K562 (cell line): ENCODE results near the gene FAR2. TPM values are rescaled to one million over a fixed set of nuclear protein-coding genes. Genes with fewer than 3 reads are reported as not detected.

Source experiments
- ATAC-seq: fragments of 200-7000 bp; cut with Tn5 transposase; 3 replicates; pipeline ENCODE4 v1.9.1; 2020; ENCODE audit warnings: moderate library complexity
- BruUV-seq: library from RNA; stranded (reverse); fragments of 400-500 nt; replicated peaks from 2 replicates; lab custom pipeline; 2021; lab: Mats Ljungman, UMichigan
- CTCF ChIA-PET: fragments of 300-600 bp; formaldehyde crosslinking; extraction: SDS; loops from one replicate; lab custom pipeline; 2021; ENCODE audit warnings: low intra/inter-chr PET ratio; lab: Yijun Ruan, JAX
- POLR2A ChIA-PET: fragments of 300-600, 350-650 bp; sonication (Branson Sonifier 250); formaldehyde crosslinking; extraction: SDS; loops from one replicate; lab custom pipeline; 2021; ENCODE audit warnings: antibody characterized with exemption, inconsistent platforms; lab: Yijun Ruan, JAX
- DNase-seq, 4 experiments: peaks; one replicate each; pipeline versions ENCODE4 v3.0.0 to v3.0.0-alpha.2; 2011 to 2018; ENCODE audit warnings: low spot score in 3 of 4, mixed read lengths in 3 of 4; ENCODE audit errors: extremely low read depth in 1 of 4
- FAIRE-seq: peaks from 2 replicates; lab custom pipeline; 2011; peaks lifted over from hg19 to GRCh38; lab: Jason Lieb, UNC
- H2AFZ ChIP-seq: 2 replicates; pipeline ENCODE4 v1.6.0; 2011; ENCODE audit warnings: low read depth, low read length, control low read depth, inconsistent platforms
- H3K27ac ChIP-seq: fragments of 200-600 bp; 3 replicates; pipeline ENCODE4 v1.8.0; 2011; ENCODE audit warnings: low read depth, mild to moderate bottlenecking, control low read depth, inconsistent platforms, low read length, moderate library complexity, mixed read lengths; ENCODE audit errors: extremely low read depth
- H3K27me3 ChIP-seq, 2 experiments: fragments of 300-600 bp in 1 of 2; 2 replicates in 1 of 2; 3 replicates in 1 of 2; pipeline versions ENCODE4 v1.6.0 to v1.8.0; 2011; ENCODE audit warnings: inconsistent platforms in 2 of 2, low read length in 2 of 2, mild to moderate bottlenecking in 1 of 2, mixed read lengths in 1 of 2, moderate library complexity in 1 of 2; ENCODE audit not compliant: control insufficient read depth in 2 of 2, insufficient read depth in 2 of 2
- H3K36me3 ChIP-seq: fragments of 300-600 bp; 3 replicates; pipeline ENCODE4 v1.8.0; 2011; ENCODE audit warnings: mild to moderate bottlenecking, low read length, inconsistent platforms; ENCODE audit not compliant: control insufficient read depth, insufficient read depth
- H3K4me1 ChIP-seq, 2 experiments: fragments of 200-600 bp in 1 of 2; replicated peaks in 1 of 2; 2 replicates in 1 of 2; 3 replicates in 1 of 2; pipeline versions ENCODE4 v1.5.1 to v1.8.0; 2011; ENCODE audit warnings: inconsistent platforms in 2 of 2, low read length in 2 of 2, mild to moderate bottlenecking in 1 of 2, mixed read lengths in 1 of 2, moderate library complexity in 1 of 2; ENCODE audit not compliant: control insufficient read depth in 2 of 2, insufficient read depth in 2 of 2
- H3K4me2 ChIP-seq: 2 replicates; pipeline ENCODE4 v1.6.1; 2011; ENCODE audit warnings: low read length, control low read depth, inconsistent platforms, mixed read lengths; ENCODE audit not compliant: insufficient read depth
- H3K4me3 ChIP-seq: fragments of 200-600 bp; sonication (generic), shearing (Covaris generic); 2 replicates; pipeline ENCODE4 v1.5.1; 2016; ENCODE audit warnings: control low read depth, inconsistent platforms
- H3K79me2 ChIP-seq: fragments of 200-600 bp; 3 replicates; pipeline ENCODE4 v1.8.0; 2011; ENCODE audit warnings: low read length, inconsistent platforms; ENCODE audit not compliant: control insufficient read depth, insufficient read depth
- H3K9ac ChIP-seq, 2 experiments: 2 replicates each; pipeline versions ENCODE4 v1.6.0 to v1.6.1; 2011; ENCODE audit warnings: low read depth in 2 of 2, low read length in 2 of 2, control low read depth in 1 of 2, inconsistent platforms in 1 of 2, mild to moderate bottlenecking in 1 of 2, mixed read lengths in 1 of 2; ENCODE audit not compliant: insufficient read depth in 1 of 2
- H3K9me1 ChIP-seq: one replicate; pipeline ENCODE4 v1.6.0; 2011; ENCODE audit warnings: inconsistent platforms, mild to moderate bottlenecking, low read length, moderate library complexity; ENCODE audit not compliant: control insufficient read depth, insufficient read depth
- H3K9me3 ChIP-seq: replicated peaks from 2 replicates; pipeline ENCODE4 v1.5.1; 2011; ENCODE audit warnings: low read depth, low read length, inconsistent platforms; ENCODE audit not compliant: control insufficient read depth, insufficient read depth
- H4K20me1 ChIP-seq: replicated peaks from 2 replicates; pipeline ENCODE4 v1.6.1; 2011; ENCODE audit warnings: low read length, inconsistent platforms, mixed read lengths; ENCODE audit not compliant: control insufficient read depth, insufficient read depth
- E2F6 ChIP-seq, 2 experiments: IDR thresholded peaks; 2 replicates each; pipeline ENCODE4 v1.6.1; 2011; ENCODE audit warnings: borderline replicate concordance in 1 of 2, control low read depth in 1 of 2, low read depth in 1 of 2, low read length in 1 of 2, mild to moderate bottlenecking in 1 of 2, mixed read lengths in 1 of 2, moderate library complexity in 1 of 2; ENCODE audit not compliant: insufficient read depth in 1 of 2, insufficient read length in 1 of 2, poor library complexity in 1 of 2, severe bottlenecking in 1 of 2; ENCODE audit errors: extremely low read depth in 1 of 2
- ZNF780A ChIP-seq: fragments of 250-450 bp; sonication (Bioruptor Pico); IDR thresholded peaks from 2 replicates; pipeline ENCODE4 v1.5.0; 2021; ENCODE audit warnings: mild to moderate bottlenecking
- WGBS: fragments of 100-300 bp; shearing (Covaris generic); methylation state at CpG from one replicate; pipeline ENCODE4 v1.1.6; 2016; ENCODE audit warnings: low coverage, mixed read lengths; ENCODE audit not compliant: insufficient coverage; ENCODE audit errors: missing lambda C conversion rate; 5-methylcytosine and 5-hydroxymethylcytosine counted together
- in situ Hi-C: fragments of 300-500 bp; cut with MboI; formaldehyde crosslinking; loops from 4 replicates; pipeline ENCODE4 v1.15.0; 2018; ENCODE audit warnings: inconsistent platforms, mixed read lengths
- intact Hi-C: fragments of 100-400 bp; cut with micrococcal nuclease; formaldehyde crosslinking; loops from 2 replicates; pipeline ENCODE4 v1.14.2; 2022
- polyA plus RNA-seq, 8 experiments: library from polyadenylated mRNA; depleted of rRNA in 4 of 8; stranded (reverse) in 5 of 8; unstranded in 3 of 8; fragments of >200 nt; fragmentation: Nextera tagmentation in 2 of 8; fragmentation: Illumina TruSeq in 1 of 8; extraction: Ambion mirVana in 2 of 8; extraction: Trizol in 1 of 8; gene quantifications; 2 replicates each; pipeline versions ENCODE4 v1.2.1 to v1.2.3, GENCODE V29; 2011 to 2014; ENCODE audit warnings: inconsistent platforms in 1 of 8, missing spikeins in 1 of 8
- total RNA-seq, 7 experiments: library from RNA; depleted of rRNA in 6 of 7; stranded (reverse); fragments of >200 nt in 6 of 7; fragmentation: Illumina TruSeq in 2 of 7; extraction: Trizol in 2 of 7; gene quantifications; 2 replicates each; pipeline versions ENCODE4 v1.2.1 to v1.2.3, GENCODE V29; 2011 to 2021; ENCODE audit warnings: low replicate concordance in 1 of 7

The FAR2 gene
- total and polyA plus RNA-seq, 9 of the 15 experiments (the other 6 are each of a cell fraction or from before 2014, with no cell fraction given): 5.0 to 13.4 (median 8.5) TPM

DNA sequence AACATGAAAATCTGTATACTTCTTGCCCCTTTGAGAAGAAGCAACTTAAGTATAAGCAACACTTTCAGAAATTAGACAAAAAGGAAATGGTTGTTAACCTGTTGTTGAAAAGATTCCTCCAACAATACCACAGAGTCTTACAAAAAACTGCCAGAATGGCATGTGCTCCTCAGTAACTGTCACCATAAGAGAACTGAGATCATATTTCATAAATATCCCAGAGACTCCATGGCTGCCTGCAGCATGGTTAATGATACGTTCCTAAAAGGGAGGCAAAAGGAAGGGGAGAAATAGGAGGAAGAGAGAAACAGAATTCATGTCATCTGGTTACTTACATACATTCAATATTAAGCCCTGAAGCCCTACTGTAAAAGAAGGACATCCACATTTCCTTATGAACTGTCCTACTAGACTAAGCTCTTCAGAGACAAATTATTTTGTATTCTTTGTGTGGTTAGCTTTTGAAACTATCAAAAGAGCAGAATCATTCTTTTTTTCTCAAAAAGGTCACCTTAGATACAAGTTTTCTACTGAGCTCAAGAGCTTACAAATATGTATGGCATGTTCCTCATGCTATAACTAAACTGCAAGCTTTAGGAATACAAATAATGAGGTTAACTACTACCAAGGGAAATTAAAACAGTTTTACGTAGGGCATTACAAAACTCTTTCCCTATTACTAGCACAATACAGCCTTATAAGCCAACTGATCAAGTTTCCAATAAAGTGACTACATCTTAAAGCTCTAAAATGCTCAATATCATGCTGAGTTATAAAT lies 194.1 kb downstream of the FAR2 start:
- DNase-seq (no peak), FAIRE-seq (no peak), ATAC-seq (no peak)
- ChIA-PET POLR2A (no interaction called here), CTCF (no interaction called here)
- Histone ChIP-seq H3K9me3 (no peaks in the 10 kb centered on the region), H3K27me3 (no peaks in the 10 kb centered on the region), H3K36me3 (peaks cover 74% of the 10 kb centered on the region), H3K4me1 (no peaks in the 10 kb centered on the region), H3K9ac (no peak overlapping the region), H3K9me1 (no peaks in the 10 kb centered on the region), H3K4me2 (no peak overlapping the region), H3K27ac (no peak overlapping the region), H3K4me3 (no peak overlapping the region), H3K79me2 (no peaks in the 10 kb centered on the region), H4K20me1 (no peaks in the 10 kb centered on the region), H2AFZ (no peak overlapping the region)
- 91% methylated on average over 2 of the region's 2 CpGs for WGBS
- in situ Hi-C loops (no loop called here), intact Hi-C loops (no loop called here)
- BruUV-seq: no TSS peak
- TF ChIP-seq E2F6 (IDR thresholded peaks at IDR 0.05; ENCODE audit: borderline replicate concordance in 1 of 2, extremely low read depth in 1 of 2, insufficient read depth in 1 of 2, insufficient read length in 1 of 2, low read depth in 1 of 2, low read length in 1 of 2, poor library complexity in 1 of 2, severe bottlenecking in 1 of 2): no peak
- TF ChIP-seq ZNF780A (CRISPR knock-in tag): no peak
